Measurements from ENCODE around the gene SFXN5. TPM values are rescaled to one million over a fixed set of nuclear protein-coding genes. Genes with fewer than 3 reads are reported as not detected.

Gene SFXN5
- total and polyA plus RNA-seq, 2 donors (not counting 3 experiments of a cell fraction or from before 2014, with no cell fraction given), result 18.7 to 28.6 TPM

GRCh38 chr2:72972352-72973136, 99.0 kb downstream of the SFXN5 start:
- Histone ChIP-seq H3K27ac (ENCODE audit: insufficient read depth, low read depth, low read length) (no peak overlapping the region), H3K4me3 (replicated peaks in 1 of 3; ENCODE audit: insufficient read depth in 1 of 3, low read depth in 1 of 3, low read length in 3 of 3) (no peak overlapping the region), H3K27me3 (ENCODE audit: control insufficient read depth in 2 of 2, insufficient read depth in 2 of 2, low read length in 2 of 2) (no peaks in the 10 kb centered on the region), H3K9me1 (replicated peaks; ENCODE audit: control insufficient read depth, extremely low read depth, insufficient read depth, low read length) (no peaks in the 10 kb centered on the region), H2AFZ (ENCODE audit: low read depth, low read length) (no peak overlapping the region), H3K79me2 (ENCODE audit: control insufficient read depth, insufficient read depth, low read length) (no peaks in the 10 kb centered on the region), H3K4me1 (ENCODE audit: control insufficient read depth, extremely low read depth, insufficient read depth, low read length) (no peaks in the 10 kb centered on the region), H3K4me2 (ENCODE audit: insufficient read depth, low read length) (no peak overlapping the region), H3K9me3 (replicated peaks; ENCODE audit: control insufficient read depth, insufficient read depth, low read length) (no peaks in the 10 kb centered on the region), H3K36me3 (ENCODE audit: control insufficient read depth in 2 of 2, extremely low read depth in 1 of 2, insufficient read depth in 2 of 2, low read length in 2 of 2) (no peaks in the 10 kb centered on the region), H4K20me1 (replicated peaks; ENCODE audit: control insufficient read depth, extremely low read depth, insufficient read depth, low read length) (no peaks in the 10 kb centered on the region), H3K9ac (replicated peaks; ENCODE audit: extremely low read depth, insufficient read depth, low read length) (no peak overlapping the region)
- CTCF ChIA-PET, result interaction anchor here (1.0 to 4.8 kb wide), 16 partner anchors 9 to 205 kb away, joined by 3 to 178 read pairs (median 8); partner anchors contain the start of genes EMX1 and SPR
- TF ChIP-seq MYC (IDR thresholded peaks at IDR 0.05; ENCODE audit: low read depth, low read length) (no peak), EZH2 (IDR thresholded peaks at IDR 0.05; ENCODE audit: borderline replicate concordance, low read depth, low read length, severe bottlenecking) (no peak), POLR2A (IDR thresholded peaks at IDR 0.05; ENCODE audit: low read depth, low read length) (no peak), FOS (IDR thresholded peaks at IDR 0.05; ENCODE audit: borderline replicate concordance, insufficient read depth, low read length) (no peak), JUN (IDR thresholded peaks at IDR 0.05; ENCODE audit: borderline replicate concordance, insufficient read depth, insufficient read length, low read depth) (no peak), GATA2 (IDR thresholded peaks at IDR 0.05; ENCODE audit: insufficient read depth, insufficient read length, low read depth, low read length) (no peak), CTCF (IDR thresholded peaks at IDR 0.05; ENCODE audit: extremely low read depth in 1 of 2, insufficient read depth in 1 of 2, low read depth in 1 of 2, low read length in 2 of 2) (no peak), MAX (IDR thresholded peaks at IDR 0.05; ENCODE audit: insufficient read depth, insufficient read length) (no peak), POLR2AphosphoS5 (IDR thresholded peaks at IDR 0.05; ENCODE audit: insufficient read depth, low read depth, low read length) (no peak)
- no peak for FAIRE-seq
- no peak for DNase-seq (ENCODE audit: low read depth, low spot score)
- POLR2A ChIA-PET, result no interaction called here
- intact Hi-C loops (cut with micrococcal nuclease), result loop anchor here (1.0 kb wide), 1 partner anchor 80 kb away; no protein-coding TSS in a partner anchor
- BruUV-seq (replicated peaks), result no TSS peak
- dilution Hi-C loops (cut with MboI; ENCODE audit: extremely low pct_ligation_motif_present, low sequenced_read_pairs), result no loop called here
